ENCODE data around the gene KRTAP10-12. TPM values are rescaled to one million over a fixed set of nuclear protein-coding genes. Genes with fewer than 3 reads are reported as not detected.

The KRTAP10-12 gene
- total and polyA plus RNA-seq, 2 of the 4 experiments (the other 2 are of a cell fraction) = not detected

GRCh38 chr21:44711327-44712202 lies 14.6 kb downstream of the KRTAP10-12 start, which contains the start of gene TSPEAR:
TSPEAR (minus strand) TSS chr21:44711572; CDS start chr21:44711514, 58 bp downstream.
- in situ Hi-C loops (cut with MboI; ENCODE audit: low sequenced_read_pairs) (no loop called here), intact Hi-C loops (cut with micrococcal nuclease) (loop anchor here (10.0 kb wide), 1 partner anchor 57 kb away; the partner anchor contains the start of genes KRTAP12-3 and KRTAP12-4), dilution Hi-C loops (cut with HindIII; ENCODE audit: low sequenced_read_pairs, unreplicated experiment) (no loop called here)
- H2AFZ ChIP-seq (replicated peaks; ENCODE audit: low read length, poor library complexity) = no peak within 1 kb of the TSS
- no peak within 1 kb of the TSS for H3K9ac ChIP-seq (ENCODE audit: low read depth, low read length)
- no peaks in the 10 kb centered on the region for H3K9me1 ChIP-seq (ENCODE audit: insufficient read depth, low read length)
- H3K56ac ChIP-seq (ENCODE audit: extremely low read depth, insufficient read depth, low read length) = no peak within 1 kb of the TSS
- no peak within 1 kb of the TSS for H3K4me2 ChIP-seq (ENCODE audit: low read depth, low read length)
- no peak within 1 kb of the TSS for H3K4me3 ChIP-seq (ENCODE audit: insufficient read depth, low read depth, low read length)
- BruUV-seq (replicated peaks) = no TSS peak
- no peak within 1 kb of the TSS for H3K14ac ChIP-seq (replicated peaks; ENCODE audit: low read depth, low read length)
- no peak within 1 kb of the TSS for H3K27ac ChIP-seq (ENCODE audit: insufficient read depth, low read length)
- ATAC-seq (ENCODE audit: low read depth) (no peak), DNase-seq (no peak)
- ChIA-PET POLR2A (ENCODE audit: unreplicated experiment) (no interaction called here), CTCF (no interaction called here)
- H2BK15ac ChIP-seq (ENCODE audit: low read depth, low read length) = no peak within 1 kb of the TSS
- H4K5ac ChIP-seq (ENCODE audit: low read depth, low read length) = no peak within 1 kb of the TSS
- H4K8ac ChIP-seq (ENCODE audit: low read depth in 2 of 2, low read length in 2 of 2) = no peak within 1 kb of the TSS
- peaks cover 1% of the 10 kb centered on the region; the same call in 1 of the 2 replicates for H3K4me1 ChIP-seq (ENCODE audit: control insufficient read depth, insufficient read depth, low read length)
- no peak within 1 kb of the TSS for H2AK9ac ChIP-seq (replicated peaks; ENCODE audit: low read depth, low read length, poor library complexity)
- no peak within 1 kb of the TSS for H3K18ac ChIP-seq (ENCODE audit: low read depth, low read length)
- no peak within 1 kb of the TSS for H2BK120ac ChIP-seq (ENCODE audit: low read depth, low read length)
- 3% methylated on average over 21 of the region's 41 CpGs; no CpG with 5 or more reads in 1 of the 2 experiments for WGBS, 2 experiments (ENCODE audit: extremely low coverage in 2 of 2, insufficient read length in 1 of 2)
- no peak within 1 kb of the TSS for H4K91ac ChIP-seq (ENCODE audit: insufficient read depth, low read depth, low read length)
- H2BK20ac ChIP-seq (ENCODE audit: low read depth, low read length) = no peak within 1 kb of the TSS
- H3K4ac ChIP-seq (ENCODE audit: low read depth, low read length) = no peak within 1 kb of the TSS
- no peak within 1 kb of the TSS for H2BK5ac ChIP-seq (ENCODE audit: low read depth, low read length, poor library complexity, severe bottlenecking)
- peaks cover 80% of the 10 kb centered on the region for H3K27me3 ChIP-seq (ENCODE audit: control insufficient read depth, insufficient read depth, low read length)
- no peak within 1 kb of the TSS for H2AK5ac ChIP-seq (ENCODE audit: low read depth, low read length)
- no peaks in the 10 kb centered on the region for H4K20me1 ChIP-seq (ENCODE audit: insufficient read depth, low read length)
- TF ChIP-seq RFX5 (IDR thresholded peaks at IDR 0.05; ENCODE audit: low read depth, low read length) = no peak
- no peak for TF ChIP-seq RAD21 (IDR thresholded peaks at IDR 0.05; ENCODE audit: low read length)
- no peaks in the 10 kb centered on the region for H3K79me1 ChIP-seq (ENCODE audit: low read depth in 1 of 2, low read length in 2 of 2)
- H3K9me3 ChIP-seq (ENCODE audit: control insufficient read depth, insufficient read depth, low read length) = no peaks in the 10 kb centered on the region
- no peaks in the 10 kb centered on the region for H3K36me3 ChIP-seq (ENCODE audit: control insufficient read depth, insufficient read depth, low read length)
- no peak within 1 kb of the TSS for H3K23ac ChIP-seq (ENCODE audit: low read depth, low read length)
